Heart left ventricle (tissue), 13 donors: Measurements from ENCODE around the gene DDR1.

Experiments used
- POLR2A ChIP-seq, 2 donors: fragments of 450-650 bp; IDR thresholded peaks; one replicate each; pipeline ENCODE4 v1.6.1; 2017; ENCODE audit warnings: antibody characterized with exemption in 2 of 2, mild to moderate bottlenecking in 2 of 2, moderate library complexity in 2 of 2
- TF ChIP-seq, protein P1 (sequence below), 12 donors: fragments of 200-600 bp; sonication (generic) in 4 of 12; IDR thresholded peaks; one replicate each; pipeline versions ENCODE4 v1.5.0 to v1.8.0; 2018 to 2022; ENCODE audit warnings: antibody characterized with exemption in 12 of 12, mild to moderate bottlenecking in 5 of 12
- donor health status: ischemic (EF 13 %, LVEDD 7.1; RV severe dilation, severe dysfunction).
- donor health status: DM: no; HTN: yes; CAD: no.
- donor health status: DM: no; HTN: no; CAD: no.
- donor health status: ischemic (EF 25% LVEDD 6.9; RV normal size, moderate dysfunction).
- donor health status: ischemic (EF 25% LVEDD 5.7; RV mildly dilated, moderate dysfunction).
- donor health status: ischemic (EF 35%, LVEDD 5.7; RV mildly dilated, moderate dysfunction).
- donor health status: nonischemic (EF 11% LVEDD 7.7; RV severe dilation, severe dysfunction).
- donor health status: DM: yes; HTN: yes; CAD: no.
- donor health status: PGD.
- donor health status: ischemic (EF 29% LVEDD 5.4; RV normal size, mild dysfunction).
- donor health status: nonischemic (EF 23%, LVEDD 6.1; RV moderate dilation, normal function).

DNA sequence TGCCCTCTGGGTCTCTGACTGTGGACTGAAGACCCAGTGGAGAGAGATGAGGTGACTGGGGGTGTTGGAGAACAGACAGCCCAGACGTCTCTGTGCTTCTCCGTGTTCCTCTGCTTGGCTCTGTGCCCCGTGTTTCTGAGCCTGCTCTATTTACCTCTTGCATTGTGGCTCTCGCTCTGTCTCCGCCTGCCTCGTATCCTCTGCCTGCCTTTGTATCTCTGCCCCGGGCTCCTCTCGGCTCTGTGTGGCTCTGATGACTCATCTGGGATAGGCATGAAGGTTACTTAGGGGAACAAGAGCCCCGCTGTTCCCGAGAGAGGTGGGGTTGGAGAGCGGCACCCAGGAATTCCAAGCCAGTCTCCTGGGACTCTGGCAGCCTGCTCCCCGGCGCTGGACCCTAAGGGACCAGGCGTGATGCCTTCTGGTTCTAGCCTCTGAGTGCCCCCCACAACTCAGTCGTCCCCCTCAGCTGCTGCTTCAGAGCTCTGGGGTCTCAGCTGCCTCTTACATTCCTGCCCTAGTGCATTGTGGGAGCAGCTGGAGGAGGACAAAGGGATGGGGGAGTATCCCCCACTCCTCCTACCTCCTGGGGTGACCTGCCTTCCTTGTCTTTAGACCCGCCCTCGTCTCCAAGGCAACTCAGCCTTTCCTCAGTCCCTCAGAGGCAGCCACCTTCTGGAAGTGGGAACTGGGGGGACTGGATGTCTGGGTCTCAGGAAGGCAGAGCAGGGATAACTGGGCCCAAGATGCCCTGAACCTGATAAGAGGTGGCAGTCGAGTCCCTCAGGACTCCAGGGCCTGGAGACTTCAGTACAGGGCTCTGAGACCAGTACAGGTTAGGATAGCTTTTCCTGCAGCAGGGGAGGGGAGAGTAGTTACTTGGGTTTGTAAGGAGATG, 1.9 kb downstream of the DDR1 start:
- TF ChIP-seq, protein P1, sequence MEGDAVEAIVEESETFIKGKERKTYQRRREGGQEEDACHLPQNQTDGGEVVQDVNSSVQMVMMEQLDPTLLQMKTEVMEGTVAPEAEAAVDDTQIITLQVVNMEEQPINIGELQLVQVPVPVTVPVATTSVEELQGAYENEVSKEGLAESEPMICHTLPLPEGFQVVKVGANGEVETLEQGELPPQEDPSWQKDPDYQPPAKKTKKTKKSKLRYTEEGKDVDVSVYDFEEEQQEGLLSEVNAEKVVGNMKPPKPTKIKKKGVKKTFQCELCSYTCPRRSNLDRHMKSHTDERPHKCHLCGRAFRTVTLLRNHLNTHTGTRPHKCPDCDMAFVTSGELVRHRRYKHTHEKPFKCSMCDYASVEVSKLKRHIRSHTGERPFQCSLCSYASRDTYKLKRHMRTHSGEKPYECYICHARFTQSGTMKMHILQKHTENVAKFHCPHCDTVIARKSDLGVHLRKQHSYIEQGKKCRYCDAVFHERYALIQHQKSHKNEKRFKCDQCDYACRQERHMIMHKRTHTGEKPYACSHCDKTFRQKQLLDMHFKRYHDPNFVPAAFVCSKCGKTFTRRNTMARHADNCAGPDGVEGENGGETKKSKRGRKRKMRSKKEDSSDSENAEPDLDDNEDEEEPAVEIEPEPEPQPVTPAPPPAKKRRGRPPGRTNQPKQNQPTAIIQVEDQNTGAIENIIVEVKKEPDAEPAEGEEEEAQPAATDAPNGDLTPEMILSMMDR (IDR thresholded peaks at IDR 0.05), result no peak
- no peak for TF ChIP-seq POLR2A (IDR thresholded peaks at IDR 0.05)
